ENCODE data around the gene SMIM9.

DNA sequence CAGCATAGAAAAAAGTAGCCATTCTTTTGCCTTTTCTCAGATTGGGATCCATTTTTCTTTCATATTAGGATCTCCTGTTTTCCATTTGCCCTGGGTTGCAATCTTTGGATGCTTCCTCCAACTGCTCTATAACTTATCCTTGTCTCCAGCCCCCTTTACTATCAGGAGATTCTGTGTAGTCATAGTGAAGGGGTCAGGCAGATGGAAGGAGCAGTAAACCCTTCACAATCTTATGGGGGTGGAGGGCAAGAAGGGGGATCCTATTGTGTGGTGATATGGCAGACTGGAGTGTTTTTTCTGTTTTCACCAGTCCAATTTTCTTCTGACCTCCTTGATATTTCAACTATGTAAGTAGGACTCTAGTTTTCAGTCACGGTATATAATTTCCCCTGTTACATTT is 1.7 kb upstream of the SMIM9 start:
- TF ChIP-seq, protein P1, sequence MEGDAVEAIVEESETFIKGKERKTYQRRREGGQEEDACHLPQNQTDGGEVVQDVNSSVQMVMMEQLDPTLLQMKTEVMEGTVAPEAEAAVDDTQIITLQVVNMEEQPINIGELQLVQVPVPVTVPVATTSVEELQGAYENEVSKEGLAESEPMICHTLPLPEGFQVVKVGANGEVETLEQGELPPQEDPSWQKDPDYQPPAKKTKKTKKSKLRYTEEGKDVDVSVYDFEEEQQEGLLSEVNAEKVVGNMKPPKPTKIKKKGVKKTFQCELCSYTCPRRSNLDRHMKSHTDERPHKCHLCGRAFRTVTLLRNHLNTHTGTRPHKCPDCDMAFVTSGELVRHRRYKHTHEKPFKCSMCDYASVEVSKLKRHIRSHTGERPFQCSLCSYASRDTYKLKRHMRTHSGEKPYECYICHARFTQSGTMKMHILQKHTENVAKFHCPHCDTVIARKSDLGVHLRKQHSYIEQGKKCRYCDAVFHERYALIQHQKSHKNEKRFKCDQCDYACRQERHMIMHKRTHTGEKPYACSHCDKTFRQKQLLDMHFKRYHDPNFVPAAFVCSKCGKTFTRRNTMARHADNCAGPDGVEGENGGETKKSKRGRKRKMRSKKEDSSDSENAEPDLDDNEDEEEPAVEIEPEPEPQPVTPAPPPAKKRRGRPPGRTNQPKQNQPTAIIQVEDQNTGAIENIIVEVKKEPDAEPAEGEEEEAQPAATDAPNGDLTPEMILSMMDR (IDR thresholded peaks at IDR 0.05) = no peak
- TF ChIP-seq POLR2A (IDR thresholded peaks at IDR 0.05) = no peak
- no peak for TF ChIP-seq EP300 (IDR thresholded peaks at IDR 0.05)

Measured in ovary (tissue), 3 donors.